GM19438 (cell line): ENCODE data around the gene PCDH9.
A peak's percentile ranks its signal among the peaks of the same experiment; 100 is the strongest.

Source experiments
- ATAC-seq: cut with Tn5 transposase; IDR thresholded peaks from one replicate; pipeline ENCODE4 v1.9.1; 2021; ENCODE audit warnings: low read depth; ENCODE audit not compliant: unreplicated experiment

The PCDH9 gene, protein sequence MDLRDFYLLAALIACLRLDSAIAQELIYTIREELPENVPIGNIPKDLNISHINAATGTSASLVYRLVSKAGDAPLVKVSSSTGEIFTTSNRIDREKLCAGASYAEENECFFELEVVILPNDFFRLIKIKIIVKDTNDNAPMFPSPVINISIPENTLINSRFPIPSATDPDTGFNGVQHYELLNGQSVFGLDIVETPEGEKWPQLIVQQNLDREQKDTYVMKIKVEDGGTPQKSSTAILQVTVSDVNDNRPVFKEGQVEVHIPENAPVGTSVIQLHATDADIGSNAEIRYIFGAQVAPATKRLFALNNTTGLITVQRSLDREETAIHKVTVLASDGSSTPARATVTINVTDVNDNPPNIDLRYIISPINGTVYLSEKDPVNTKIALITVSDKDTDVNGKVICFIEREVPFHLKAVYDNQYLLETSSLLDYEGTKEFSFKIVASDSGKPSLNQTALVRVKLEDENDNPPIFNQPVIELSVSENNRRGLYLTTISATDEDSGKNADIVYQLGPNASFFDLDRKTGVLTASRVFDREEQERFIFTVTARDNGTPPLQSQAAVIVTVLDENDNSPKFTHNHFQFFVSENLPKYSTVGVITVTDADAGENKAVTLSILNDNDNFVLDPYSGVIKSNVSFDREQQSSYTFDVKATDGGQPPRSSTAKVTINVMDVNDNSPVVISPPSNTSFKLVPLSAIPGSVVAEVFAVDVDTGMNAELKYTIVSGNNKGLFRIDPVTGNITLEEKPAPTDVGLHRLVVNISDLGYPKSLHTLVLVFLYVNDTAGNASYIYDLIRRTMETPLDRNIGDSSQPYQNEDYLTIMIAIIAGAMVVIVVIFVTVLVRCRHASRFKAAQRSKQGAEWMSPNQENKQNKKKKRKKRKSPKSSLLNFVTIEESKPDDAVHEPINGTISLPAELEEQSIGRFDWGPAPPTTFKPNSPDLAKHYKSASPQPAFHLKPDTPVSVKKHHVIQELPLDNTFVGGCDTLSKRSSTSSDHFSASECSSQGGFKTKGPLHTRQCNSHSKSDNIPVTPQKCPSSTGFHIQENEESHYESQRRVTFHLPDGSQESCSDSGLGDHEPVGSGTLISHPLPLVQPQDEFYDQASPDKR (N-terminal part only)

DNA sequence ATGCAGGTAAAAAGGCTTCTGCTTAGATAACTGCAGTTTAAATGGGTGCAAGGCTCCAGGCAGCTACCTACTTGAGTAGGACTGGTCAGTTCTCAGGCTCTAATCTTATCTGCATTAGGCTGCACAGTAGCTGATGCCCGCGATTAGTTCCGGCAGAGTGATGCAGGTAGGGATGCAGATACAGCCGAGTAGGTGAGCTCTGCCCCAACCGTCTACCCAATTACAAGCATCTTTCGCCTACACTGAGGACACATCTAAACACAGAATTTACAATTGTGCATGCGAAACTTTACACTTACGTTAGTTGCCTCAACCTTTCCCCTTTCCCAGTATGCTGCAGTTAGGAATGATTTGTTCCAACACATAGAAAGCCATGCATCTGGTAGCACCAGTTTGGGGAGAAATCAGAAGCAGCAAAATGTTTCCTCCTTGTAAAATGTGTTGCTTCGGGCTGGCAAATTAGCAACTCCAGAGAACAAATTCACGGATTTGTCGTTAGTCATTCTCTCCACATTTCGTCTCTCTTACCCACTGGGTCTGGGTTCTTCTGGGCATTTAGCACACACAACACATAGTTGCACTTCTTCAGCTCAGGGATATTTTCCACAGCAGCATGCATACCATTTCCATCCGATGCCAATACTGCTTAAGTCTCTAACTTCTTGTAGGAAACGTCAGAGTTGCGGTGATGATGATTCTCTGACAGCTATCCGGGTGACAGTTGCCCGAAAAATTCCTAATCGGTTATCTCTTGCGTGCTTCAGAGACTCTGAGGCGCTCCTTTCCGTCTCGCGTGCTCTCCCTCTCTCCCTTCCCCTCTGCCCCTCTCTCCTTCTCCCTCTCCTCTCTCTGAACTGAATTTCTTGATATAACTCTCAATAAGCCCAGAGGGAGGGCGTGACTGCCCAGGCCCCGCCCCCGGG, at the start of gene PCDH9:
Gene PCDH9 (minus strand): TSS at position 856 of the 923 bp plus-strand sequence. CDS start 1,896 bp downstream, outside the sequence.
- peak; percentile 3 for ATAC-seq

DNA sequence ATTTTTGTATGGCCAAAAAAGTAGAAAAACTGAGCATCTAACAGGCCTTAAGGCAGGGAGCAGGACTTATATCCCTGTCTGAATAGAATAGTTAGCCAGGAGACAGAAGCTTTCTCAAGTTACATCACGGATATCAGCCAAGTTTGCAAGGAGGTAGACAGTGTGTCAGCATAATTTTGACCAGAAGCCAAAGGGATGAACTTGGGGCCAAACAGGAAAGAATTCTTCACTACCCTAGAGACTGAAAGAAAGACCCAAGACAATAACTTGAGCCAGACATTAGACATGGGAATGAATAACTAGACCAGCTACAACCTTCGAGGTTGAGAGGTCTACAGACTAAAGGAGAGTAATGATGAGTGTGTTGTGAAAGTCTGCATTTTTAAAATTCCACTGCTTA, 48.1 kb upstream of the PCDH9 start:
- ATAC-seq, result no peak

DNA sequence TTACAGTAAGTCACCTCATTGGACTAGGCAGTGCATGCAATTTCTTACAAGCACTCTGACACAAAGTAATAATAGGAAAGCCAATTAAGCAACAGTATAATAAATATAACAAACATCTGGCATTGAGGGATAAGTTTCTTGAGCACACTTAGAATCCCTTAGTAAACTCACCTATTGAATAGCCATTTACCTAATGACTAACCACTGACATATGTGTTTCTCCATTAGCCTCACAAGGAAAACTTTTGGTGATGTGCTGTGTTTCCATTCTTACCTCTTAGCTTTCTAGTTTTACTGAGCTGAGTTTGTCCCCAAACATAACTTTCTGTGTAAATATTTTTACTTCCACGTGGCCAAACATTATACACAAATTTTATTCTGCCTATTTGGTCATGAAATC, 47.4 kb upstream of the PCDH9 start:
- no peak for ATAC-seq

DNA sequence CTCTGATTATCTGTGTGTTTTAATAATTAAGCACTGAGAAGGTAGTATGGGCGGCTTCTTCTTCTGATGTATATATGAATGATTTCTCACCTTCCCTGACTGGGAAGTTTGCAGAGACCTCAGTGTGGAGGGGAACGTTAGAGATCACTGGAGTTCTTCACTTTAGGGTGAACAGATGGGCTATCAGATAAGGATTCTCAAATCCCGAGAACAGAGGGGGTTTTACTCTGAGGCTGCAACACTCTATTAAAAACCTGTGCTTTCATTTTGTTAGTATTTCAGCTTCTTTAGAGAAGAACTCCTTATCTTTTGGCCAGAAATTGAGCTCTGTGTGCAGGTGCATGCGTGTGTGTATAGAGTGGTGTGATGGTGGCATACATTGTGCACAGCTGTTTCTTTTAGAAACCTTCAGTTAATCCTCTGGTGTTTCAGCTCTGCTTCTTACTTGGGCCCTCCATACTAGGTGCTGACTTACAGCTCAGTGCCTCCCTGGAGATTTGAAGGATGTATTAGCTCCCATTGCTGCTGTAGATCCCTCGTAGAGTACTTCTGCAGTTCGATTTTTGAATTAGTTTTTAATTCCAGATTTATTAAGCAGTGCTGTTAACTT, 45.3 kb upstream of the PCDH9 start:
- no peak for ATAC-seq

- ATAC-seq, result no peak
These were observed 42.9 kb upstream of the PCDH9 start for GRCh38 chr13:67273001-67273400.

DNA sequence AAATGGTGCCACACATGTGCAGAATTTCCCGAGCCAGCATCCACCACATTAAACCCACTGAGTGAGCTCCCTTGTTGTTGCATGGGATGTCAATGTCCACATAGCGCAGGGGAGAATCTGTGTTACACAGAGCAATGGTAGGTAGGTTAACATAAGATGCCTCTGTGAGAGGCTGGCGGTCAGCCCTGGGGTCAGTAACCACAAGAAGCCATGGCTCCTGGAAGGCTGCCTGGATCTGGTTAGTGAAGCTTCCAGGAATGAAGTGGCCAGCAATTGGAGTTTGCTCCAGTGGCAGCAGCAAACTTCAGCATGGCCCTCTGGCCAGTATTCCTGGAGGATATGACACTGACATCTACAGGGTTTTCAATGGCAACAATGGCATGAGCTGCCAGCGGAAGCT, 37.0 kb upstream of the PCDH9 start:
- no peak for ATAC-seq

DNA sequence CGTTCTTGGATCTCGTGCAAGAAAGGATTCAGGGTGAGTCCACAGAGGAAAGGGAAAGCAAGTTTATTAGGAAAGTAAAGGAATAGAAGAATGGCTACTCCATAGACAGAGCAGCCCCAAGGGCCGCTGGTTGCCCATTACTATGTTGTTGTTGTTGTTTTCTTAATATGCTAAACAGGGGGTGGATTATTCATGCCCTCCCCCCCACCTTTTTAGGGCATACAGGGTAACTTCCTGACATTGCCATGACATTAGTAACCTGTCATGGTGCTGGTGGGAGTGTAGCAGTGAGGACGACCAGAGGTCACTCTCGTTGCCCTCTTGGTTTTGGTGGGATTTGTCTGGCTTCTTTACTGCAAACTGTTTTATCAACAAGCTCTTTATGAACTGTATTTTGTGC, 29.1 kb upstream of the PCDH9 start:
- ATAC-seq, result no peak

GRCh38 chr13:67258482-67258881, 28.3 kb upstream of the PCDH9 start:
- ATAC-seq, result no peak

DNA sequence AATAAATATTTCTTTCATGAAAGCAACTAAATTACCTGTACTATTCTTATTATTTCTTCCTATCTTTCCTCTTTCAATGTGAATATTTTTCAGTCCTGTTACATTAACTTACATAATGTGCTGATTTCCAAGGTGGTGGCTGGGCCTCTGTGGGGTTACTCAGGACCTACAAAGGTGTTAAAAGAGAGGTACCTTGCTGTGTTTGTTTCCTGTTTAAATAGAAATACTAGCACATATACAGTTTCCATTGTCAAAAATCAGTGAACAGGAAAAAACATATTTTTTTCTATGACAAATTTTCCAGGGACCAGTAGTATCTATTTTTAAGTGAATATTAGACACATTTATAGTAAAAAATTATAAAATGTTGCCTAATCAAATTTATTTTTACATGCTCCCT, 8.7 kb upstream of the PCDH9 start:
- ATAC-seq, result no peak

DNA sequence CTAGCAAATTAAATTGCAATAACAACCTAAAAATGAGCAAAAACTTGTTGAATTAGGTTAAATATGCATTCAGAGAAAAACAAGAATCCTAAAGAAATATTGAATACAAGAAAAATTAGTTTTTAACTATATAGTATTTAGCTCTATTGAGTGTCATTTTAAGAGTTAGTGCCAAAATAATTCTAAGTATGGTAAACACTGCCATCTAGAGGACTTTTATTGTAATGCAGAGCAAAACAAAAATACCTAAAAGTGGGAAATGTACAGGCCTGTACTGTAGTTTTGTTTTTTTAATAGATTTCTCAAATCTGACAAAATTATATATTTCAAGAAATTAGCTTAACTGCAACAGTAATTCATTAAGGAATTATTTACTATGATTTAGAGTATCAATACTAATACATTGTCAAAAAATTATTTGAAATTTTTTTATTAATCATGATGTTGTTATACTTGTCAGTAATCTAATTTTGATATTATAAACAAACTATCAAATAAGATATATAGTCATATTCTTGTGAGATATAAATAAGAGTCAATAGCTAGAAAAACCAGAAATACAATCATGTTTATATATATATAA, 8.2 kb upstream of the PCDH9 start:
- peak; percentile 80 for ATAC-seq

DNA sequence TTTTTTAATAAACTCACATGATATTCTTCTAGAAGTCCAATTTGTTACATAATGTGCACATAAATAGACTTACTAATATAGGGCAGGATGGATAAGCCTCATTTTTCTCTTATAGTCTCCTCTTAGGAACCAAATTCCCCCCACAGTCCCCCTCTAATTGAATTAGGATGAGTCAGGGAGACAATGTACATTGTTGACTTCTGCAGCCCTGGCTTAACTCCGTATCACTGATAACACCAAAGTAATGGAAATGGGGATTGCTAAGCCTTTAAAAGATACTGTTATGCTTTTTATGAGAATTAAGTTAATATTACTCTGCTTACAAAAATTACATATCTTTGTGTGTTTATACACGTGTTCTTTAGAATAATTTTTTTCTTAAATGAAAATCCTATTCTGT, 5.1 kb upstream of the PCDH9 start:
- no peak for ATAC-seq

- ATAC-seq, result no peak
These were observed 2.2 kb upstream of the PCDH9 start for GRCh38 chr13:67232384-67232783.

DNA sequence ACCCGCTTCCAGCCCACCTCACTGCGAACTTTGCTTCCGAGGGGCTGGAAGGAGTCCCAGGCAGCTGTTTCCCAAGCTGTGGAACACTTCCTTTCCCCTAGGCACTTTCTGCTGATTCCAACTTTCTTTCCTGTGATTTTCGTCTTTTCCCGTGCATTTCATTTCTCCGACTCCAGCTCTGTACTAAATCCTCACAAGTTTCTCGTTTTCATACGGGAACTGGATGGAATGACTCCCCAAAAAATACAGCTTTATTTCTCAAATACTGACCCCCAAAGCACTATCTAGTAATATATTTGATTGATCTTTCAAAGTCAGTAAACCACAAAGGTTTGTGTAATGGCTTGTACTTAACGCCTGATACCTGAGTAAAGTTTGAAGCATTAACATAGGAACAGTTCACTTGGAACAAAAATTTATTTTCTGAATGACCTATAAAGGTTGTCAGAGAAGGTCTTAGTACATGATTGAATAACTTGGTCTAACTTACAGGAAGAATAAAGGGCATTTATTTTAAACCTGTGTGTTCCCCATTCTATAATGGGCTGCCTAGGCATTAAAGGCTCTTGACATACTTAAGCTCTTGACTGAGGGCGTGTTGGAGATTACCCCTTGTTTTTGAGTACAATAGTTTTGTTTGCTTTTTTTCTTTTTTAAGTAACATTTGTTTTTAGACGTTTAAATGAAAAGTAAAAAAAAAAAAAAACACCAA, 1.3 kb upstream of the PCDH9 start:
- ATAC-seq, result no peak

DNA sequence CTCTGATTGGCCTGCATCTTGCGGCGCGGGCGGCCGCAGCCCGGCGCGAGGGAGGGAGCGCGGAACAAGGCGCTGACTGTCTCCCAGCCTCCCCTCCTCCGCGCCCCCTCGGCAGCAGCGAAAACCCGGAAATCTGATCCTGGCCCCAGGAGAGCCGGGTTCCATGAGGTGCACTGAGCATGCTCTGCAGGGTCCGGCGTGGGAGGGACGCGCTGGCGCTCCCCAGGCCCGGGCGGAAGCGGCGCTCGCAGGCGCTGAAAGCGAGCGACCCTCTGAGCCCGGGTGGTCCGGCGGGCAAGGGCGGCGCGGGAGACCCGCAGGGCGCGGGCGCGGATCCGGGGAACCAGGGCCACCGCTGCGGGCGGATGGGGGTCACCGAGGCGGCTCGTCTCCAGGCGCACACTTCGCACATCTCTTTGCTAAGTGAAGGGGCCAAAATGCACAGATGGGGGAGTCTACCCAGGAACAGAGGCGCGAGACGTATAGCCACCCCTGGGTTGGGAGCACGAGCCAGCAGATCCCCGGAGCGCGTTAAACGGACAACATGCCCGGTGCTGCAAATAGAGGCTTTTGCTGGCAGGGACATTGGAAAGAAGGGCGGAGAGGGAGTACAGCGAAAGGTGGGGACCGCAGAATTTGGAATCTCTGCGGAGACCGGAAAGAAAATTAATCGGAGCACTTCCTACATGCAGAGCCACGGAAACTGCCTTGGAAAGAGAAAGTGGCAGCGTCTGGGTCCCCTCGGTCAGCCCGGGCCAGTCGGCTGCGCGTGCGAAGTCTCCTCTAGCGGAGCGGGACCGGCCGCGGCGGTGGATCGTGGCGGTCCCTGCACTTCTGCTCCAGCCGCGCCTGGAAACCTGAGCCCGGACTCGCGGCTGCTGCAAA, 510 bp upstream of the PCDH9 start:
- peak; percentile 96 for ATAC-seq

GRCh38 chr13:67228916-67229315, 1.2 kb downstream of the PCDH9 start:
- ATAC-seq, result no peak

DNA sequence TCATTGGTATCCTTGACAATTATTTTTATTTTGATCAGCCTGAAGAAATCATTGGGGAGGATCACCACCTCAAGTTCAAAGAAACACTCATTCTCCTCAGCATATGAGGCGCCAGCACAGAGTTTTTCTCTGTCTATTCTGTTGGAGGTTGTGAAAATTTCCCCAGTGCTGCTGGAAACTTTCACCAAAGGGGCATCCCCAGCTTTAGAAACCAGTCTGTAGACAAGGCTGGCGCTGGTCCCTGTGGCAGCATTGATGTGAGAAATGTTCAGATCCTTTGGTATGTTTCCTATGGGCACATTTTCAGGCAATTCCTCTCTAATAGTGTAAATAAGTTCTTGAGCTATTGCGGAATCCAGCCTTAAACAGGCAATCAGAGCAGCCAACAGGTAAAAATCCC, 2.1 kb downstream of the PCDH9 start:
- no peak for ATAC-seq

DNA sequence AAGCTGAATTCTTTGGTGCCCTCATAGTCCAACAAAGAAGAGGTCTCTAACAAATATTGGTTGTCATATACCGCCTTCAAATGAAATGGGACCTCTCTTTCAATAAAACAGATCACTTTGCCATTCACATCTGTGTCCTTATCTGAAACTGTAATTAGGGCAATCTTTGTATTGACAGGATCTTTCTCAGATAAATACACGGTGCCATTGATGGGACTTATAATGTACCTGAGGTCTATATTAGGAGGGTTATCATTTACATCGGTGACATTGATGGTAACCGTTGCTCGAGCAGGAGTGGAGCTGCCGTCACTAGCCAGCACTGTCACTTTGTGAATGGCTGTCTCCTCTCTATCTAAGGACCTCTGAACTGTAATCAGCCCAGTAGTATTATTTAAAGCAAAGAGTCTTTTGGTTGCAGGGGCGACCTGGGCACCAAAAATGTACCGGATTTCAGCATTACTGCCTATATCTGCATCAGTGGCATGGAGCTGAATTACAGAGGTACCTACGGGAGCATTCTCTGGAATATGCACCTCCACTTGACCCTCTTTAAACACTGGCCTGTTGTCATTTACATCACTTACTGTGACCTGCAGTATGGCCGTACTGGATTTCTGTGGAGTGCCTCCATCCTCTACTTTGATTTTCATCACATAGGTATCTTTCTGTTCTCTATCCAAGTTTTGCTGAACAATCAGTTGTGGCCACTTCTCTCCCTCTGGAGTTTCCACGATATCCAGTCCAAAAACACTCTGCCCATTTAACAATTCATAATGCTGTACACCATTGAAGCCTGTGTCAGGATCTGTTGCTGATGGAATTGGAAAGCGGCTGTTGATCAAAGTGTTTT, 2.8 kb downstream of the PCDH9 start:
- ATAC-seq, result no peak
